ENCODE measurements around the gene SLC30A10. TPM values are rescaled to one million over a fixed set of nuclear protein-coding genes. Genes with fewer than 3 reads are reported as not detected.

Gene SLC30A10
- total and polyA plus RNA-seq, 10 of the 15 experiments (the other 5 are each of a cell fraction or from before 2014, with no cell fraction given) = not detected

DNA sequence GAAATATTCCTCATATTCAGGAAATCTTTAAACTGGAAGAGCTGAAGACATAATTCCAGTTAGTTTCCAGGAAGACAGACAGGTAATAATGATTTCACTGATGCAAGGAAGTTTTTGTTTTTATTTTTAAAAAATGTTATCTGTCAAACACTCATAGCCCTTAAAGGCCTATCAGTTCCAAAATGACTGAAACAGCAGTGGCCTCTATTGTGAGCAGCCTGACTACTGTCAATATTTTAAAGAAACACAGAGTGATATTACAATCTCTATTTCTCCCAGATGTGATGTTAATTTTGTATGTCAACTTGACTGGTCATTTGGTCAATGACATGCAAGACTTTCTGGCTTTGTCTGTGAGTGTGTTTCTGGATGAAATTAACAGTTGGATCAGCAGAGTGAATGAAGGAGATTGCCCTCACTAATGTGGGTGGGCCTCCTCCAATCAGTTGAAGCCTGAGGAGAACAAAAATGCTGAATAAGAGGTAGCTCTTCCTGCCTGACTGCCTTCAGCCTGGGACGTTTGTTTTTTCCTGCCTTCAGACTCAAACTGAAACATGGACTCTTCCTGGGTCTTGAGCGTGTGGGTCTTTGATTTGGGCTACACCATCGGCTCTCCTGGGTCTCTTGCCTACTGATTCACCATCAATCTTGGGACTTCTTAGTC, 31.3 kb upstream of the SLC30A10 start:
- ATAC-seq = no peak; the same call in 2 of the 3 replicates
- H3K27me3 ChIP-seq (replicated peaks in 1 of 2; ENCODE audit: control insufficient read depth in 2 of 2, insufficient read depth in 2 of 2, low read length in 1 of 2) = no peaks in the 10 kb centered on the region
- H3K79me2 ChIP-seq (ENCODE audit: control insufficient read depth, insufficient read depth, low read length) = no peaks in the 10 kb centered on the region
- ChIA-PET CTCF (no interaction called here), SMC1A (ENCODE audit: uncharacterized antibody, unreplicated experiment) (interaction anchor here (0.6 kb wide), 1 partner anchor 10 kb away, joined by 3 read pairs; no protein-coding TSS in a partner anchor), RAD21 (ENCODE audit: unreplicated experiment) (no interaction called here), POLR2A (no interaction called here)
- no peak for DNase-seq (ENCODE audit: low read depth, low spot score)
- H4K20me1 ChIP-seq (ENCODE audit: control insufficient read depth, insufficient read depth) = no peaks in the 10 kb centered on the region
- H3K4me2 ChIP-seq (ENCODE audit: control insufficient read depth, insufficient read depth) = no peak overlapping the region
- FAIRE-seq = no peak
- no TSS peak for BruUV-seq (replicated peaks)
- intact Hi-C loops (cut with micrococcal nuclease; ENCODE audit: unreplicated experiment) (no loop called here), in situ Hi-C loops (cut with MboI) (no loop called here)
- no peak overlapping the region for H3K4me3 ChIP-seq
- H3K36me3 ChIP-seq (ENCODE audit: control insufficient read depth in 2 of 2, insufficient read depth in 2 of 2, low read length in 1 of 2) = no peaks in the 10 kb centered on the region
- H3K9ac ChIP-seq (ENCODE audit: control insufficient read depth, insufficient read depth, low read length) = no peak overlapping the region
- WGBS (ENCODE audit: insufficient coverage, insufficient replicate concordance, low lambda C conversion rate, missing lambda C conversion rate) = 10% methylated on average over 3 of the region's 3 CpGs
- H3K27ac ChIP-seq (ENCODE audit: control insufficient read depth, insufficient read depth) = no peak overlapping the region
- H3K4me1 ChIP-seq (ENCODE audit: control insufficient read depth, insufficient read depth, low read length) = no peaks in the 10 kb centered on the region
- no peaks in the 10 kb centered on the region for H3K9me3 ChIP-seq (replicated peaks; ENCODE audit: control insufficient read depth, insufficient read depth, low read length)
- H2AFZ ChIP-seq (ENCODE audit: control insufficient read depth, low read depth, low read length) = no peak overlapping the region
- TF ChIP-seq MTA3 (IDR thresholded peaks at IDR 0.05; ENCODE audit: borderline replicate concordance, low read length) (no peak), TAF1 (IDR thresholded peaks at IDR 0.05; ENCODE audit: borderline replicate concordance, low read depth, low read length) (no peak), MEF2A (IDR thresholded peaks at IDR 0.05; ENCODE audit: insufficient read depth, low read depth, low read length) (no peak), TCF3 (IDR thresholded peaks at IDR 0.05; ENCODE audit: borderline replicate concordance, insufficient read depth, low read depth, low read length) (no peak), PAX8 (IDR thresholded peaks at IDR 0.05) (no peak), NFYA (IDR thresholded peaks at IDR 0.05; ENCODE audit: borderline replicate concordance, low read depth, low read length) (no peak), YBX1 (IDR thresholded peaks at IDR 0.05) (no peak), NR2C2 (IDR thresholded peaks at IDR 0.05; ENCODE audit: borderline replicate concordance, control insufficient read depth, insufficient read length, low read depth) (no peak), KLF5 (IDR thresholded peaks at IDR 0.05; ENCODE audit: partially characterized antibody) (no peak), KAT2A (conservative IDR thresholded peaks at IDR 0.05; ENCODE audit: control insufficient read depth, low read depth, low read length) (no peak), SP1 (IDR thresholded peaks at IDR 0.05; ENCODE audit: low read depth, low read length) (no peak), KDM1A (IDR thresholded peaks at IDR 0.05; ENCODE audit: borderline replicate concordance) (no peak)
- TF ChIP-seq, protein P1, sequence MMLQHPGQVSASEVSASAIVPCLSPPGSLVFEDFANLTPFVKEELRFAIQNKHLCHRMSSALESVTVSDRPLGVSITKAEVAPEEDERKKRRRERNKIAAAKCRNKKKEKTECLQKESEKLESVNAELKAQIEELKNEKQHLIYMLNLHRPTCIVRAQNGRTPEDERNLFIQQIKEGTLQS (IDR thresholded peaks at IDR 0.05; ENCODE audit: borderline replicate concordance, extremely low read depth, low read depth, low read length) = no peak
- TF ChIP-seq, protein P2, sequence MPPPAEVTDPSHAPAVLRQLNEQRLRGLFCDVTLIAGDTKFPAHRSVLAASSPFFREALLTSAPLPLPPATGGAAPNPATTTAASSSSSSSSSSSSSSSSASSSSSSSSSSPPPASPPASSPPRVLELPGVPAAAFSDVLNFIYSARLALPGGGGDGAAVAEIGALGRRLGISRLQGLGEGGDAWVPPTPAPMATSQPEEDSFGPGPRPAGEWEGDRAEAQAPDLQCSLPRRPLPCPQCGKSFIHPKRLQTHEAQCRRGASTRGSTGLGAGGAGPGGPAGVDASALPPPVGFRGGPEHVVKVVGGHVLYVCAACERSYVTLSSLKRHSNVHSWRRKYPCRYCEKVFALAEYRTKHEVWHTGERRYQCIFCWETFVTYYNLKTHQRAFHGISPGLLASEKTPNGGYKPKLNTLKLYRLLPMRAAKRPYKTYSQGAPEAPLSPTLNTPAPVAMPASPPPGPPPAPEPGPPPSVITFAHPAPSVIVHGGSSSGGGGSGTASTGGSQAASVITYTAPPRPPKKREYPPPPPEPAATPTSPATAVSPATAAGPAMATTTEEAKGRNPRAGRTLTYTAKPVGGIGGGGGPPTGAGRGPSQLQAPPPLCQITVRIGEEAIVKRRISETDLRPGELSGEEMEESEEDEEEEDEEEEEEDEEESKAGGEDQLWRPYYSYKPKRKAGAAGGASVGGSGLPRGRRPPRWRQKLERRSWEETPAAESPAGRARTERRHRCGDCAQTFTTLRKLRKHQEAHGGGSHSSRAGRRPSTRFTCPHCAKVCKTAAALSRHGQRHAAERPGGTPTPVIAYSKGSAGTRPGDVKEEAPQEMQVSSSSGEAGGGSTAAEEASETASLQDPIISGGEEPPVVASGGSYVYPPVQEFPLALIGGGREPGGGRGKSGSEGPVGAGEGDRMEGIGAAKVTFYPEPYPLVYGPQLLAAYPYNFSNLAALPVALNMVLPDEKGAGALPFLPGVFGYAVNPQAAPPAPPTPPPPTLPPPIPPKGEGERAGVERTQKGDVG (CRISPR knock-in tag; IDR thresholded peaks at IDR 0.05) = no peak
- TF ChIP-seq, protein P3, sequence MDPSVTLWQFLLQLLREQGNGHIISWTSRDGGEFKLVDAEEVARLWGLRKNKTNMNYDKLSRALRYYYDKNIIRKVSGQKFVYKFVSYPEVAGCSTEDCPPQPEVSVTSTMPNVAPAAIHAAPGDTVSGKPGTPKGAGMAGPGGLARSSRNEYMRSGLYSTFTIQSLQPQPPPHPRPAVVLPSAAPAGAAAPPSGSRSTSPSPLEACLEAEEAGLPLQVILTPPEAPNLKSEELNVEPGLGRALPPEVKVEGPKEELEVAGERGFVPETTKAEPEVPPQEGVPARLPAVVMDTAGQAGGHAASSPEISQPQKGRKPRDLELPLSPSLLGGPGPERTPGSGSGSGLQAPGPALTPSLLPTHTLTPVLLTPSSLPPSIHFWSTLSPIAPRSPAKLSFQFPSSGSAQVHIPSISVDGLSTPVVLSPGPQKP (IDR thresholded peaks at IDR 0.05; ENCODE audit: low read depth, low read length) = no peak
- TF ChIP-seq, protein P4, sequence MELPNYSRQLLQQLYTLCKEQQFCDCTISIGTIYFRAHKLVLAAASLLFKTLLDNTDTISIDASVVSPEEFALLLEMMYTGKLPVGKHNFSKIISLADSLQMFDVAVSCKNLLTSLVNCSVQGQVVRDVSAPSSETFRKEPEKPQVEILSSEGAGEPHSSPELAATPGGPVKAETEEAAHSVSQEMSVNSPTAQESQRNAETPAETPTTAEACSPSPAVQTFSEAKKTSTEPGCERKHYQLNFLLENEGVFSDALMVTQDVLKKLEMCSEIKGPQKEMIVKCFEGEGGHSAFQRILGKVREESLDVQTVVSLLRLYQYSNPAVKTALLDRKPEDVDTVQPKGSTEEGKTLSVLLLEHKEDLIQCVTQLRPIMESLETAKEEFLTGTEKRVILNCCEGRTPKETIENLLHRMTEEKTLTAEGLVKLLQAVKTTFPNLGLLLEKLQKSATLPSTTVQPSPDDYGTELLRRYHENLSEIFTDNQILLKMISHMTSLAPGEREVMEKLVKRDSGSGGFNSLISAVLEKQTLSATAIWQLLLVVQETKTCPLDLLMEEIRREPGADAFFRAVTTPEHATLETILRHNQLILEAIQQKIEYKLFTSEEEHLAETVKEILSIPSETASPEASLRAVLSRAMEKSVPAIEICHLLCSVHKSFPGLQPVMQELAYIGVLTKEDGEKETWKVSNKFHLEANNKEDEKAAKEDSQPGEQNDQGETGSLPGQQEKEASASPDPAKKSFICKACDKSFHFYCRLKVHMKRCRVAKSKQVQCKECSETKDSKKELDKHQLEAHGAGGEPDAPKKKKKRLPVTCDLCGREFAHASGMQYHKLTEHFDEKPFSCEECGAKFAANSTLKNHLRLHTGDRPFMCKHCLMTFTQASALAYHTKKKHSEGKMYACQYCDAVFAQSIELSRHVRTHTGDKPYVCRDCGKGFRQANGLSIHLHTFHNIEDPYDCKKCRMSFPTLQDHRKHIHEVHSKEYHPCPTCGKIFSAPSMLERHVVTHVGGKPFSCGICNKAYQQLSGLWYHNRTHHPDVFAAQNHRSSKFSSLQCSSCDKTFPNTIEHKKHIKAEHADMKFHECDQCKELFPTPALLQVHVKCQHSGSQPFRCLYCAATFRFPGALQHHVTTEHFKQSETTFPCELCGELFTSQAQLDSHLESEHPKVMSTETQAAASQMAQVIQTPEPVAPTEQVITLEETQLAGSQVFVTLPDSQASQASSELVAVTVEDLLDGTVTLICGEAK (IDR thresholded peaks at IDR 0.05; ENCODE audit: borderline replicate concordance) = no peak
